ENCODE data around the gene TGFBR2. TPM values are rescaled to one million over a fixed set of nuclear protein-coding genes. Genes with fewer than 3 reads are reported as not detected.
A peak's percentile ranks its signal among the peaks of the same experiment; 100 is the strongest.

Gene TGFBR2
- total and polyA plus RNA-seq, 4 donors = 57.3 to 303 (median 216) TPM

DNA sequence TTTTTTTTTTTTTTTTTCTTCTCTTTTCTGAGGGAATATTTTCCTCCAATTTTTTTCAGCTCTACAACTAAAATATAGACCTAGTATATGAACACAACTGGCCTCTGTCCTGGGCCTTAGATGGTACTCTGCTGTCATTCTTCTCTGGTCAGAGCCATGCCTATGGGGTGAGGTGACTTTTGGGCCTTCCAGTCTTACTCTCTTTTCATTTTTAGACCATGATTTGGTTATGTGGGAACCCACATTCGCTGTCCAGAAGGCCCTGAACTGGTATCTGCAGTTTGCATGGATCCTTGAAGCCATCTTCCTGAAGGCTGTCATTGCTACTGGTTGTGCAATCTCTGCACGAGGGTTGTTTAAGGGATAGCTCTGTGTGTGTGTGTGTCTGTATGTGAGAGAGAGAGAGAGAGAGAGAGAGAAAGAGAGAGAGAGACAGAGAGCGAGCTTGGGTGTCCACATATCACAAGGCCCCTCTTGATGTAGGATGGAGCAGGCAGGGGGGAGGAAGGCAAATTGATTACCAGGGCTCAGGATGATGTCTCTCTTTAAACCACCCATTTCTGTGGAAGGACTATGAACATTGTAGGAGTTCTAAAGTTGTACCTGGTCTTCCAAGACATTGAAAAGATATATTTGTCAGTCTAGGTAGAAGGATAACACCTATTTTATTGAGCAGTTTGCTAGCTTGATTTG is 6.9 kb downstream of the TGFBR2 start:
- DNase-seq = no peak
- H3K4me3 ChIP-seq (ENCODE audit: low read length in 2 of 2) = peak overlapping the region in 1 of 2 donors; percentile 14

DNA sequence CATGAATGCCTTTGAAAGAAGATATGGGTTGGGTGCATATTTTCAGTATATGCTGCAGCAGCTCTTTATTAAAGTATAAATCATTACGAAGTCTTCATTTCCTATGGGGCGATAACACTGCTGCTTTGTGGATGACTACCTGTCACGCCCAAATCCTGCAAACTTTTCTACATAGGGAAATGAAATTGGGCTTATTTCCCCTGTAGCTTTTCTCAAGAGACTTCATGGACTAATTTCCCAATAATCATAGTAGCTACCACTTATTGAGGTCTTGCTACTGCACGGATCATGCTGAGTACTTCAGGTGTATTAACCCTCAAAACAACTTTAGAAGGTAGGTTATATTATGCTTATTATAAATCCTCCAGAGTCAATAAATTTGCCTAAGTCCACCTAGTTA is 8.0 kb downstream of the TGFBR2 start:
- intact Hi-C loops (cut with DNase I) = no loop called here
- Histone ChIP-seq H3K27me3 (ENCODE audit: control insufficient read depth in 1 of 2, insufficient read depth in 2 of 2, low read length in 1 of 2) (no peaks in the 10 kb centered on the region), H3K4me3 (ENCODE audit: low read length in 2 of 2) (no peak overlapping the region), H3K27ac (ENCODE audit: low read depth in 1 of 2, low read length in 2 of 2) (no peak overlapping the region), H3K4me1 (ENCODE audit: control insufficient read depth in 1 of 2, insufficient read depth in 2 of 2, low read length in 2 of 2) (peaks cover 3 to 11% of the 10 kb centered on the region in 2 donors), H3K36me3 (ENCODE audit: control insufficient read depth in 1 of 2, insufficient read depth in 2 of 2, low read length in 1 of 2) (no peaks in the 10 kb centered on the region), H3K9me3 (ENCODE audit: control insufficient read depth, low read length) (no peaks in the 10 kb centered on the region)
- no peak for ATAC-seq (ENCODE audit: low FRiP score)
- WGBS, 2 donors = 89 to 92% methylated on average over 4 of the region's 4 CpGs
- DNase-seq = no peak

More for the DNA sequence above, 6.9 kb downstream of the TGFBR2 start:
- no peaks in the 10 kb centered on the region for H3K9me3 ChIP-seq (ENCODE audit: control insufficient read depth, low read length)
- intact Hi-C loops (cut with DNase I) = no loop called here
- H3K36me3 ChIP-seq (ENCODE audit: control insufficient read depth in 1 of 2, insufficient read depth in 2 of 2, low read length in 1 of 2) = no peaks in the 10 kb centered on the region
- H3K4me1 ChIP-seq (ENCODE audit: control insufficient read depth in 1 of 2, insufficient read depth in 2 of 2, low read length in 2 of 2) = peaks cover 3 to 11% of the 10 kb centered on the region in 2 donors
- no peaks in the 10 kb centered on the region for H3K27me3 ChIP-seq (ENCODE audit: control insufficient read depth in 1 of 2, insufficient read depth in 2 of 2, low read length in 1 of 2)
- ATAC-seq (ENCODE audit: low FRiP score) = no peak
- H3K27ac ChIP-seq (ENCODE audit: low read depth in 1 of 2, low read length in 2 of 2) = no peak overlapping the region
- 87 to 91% methylated on average over 3 of the region's 3 CpGs for WGBS, 2 donors

DNA sequence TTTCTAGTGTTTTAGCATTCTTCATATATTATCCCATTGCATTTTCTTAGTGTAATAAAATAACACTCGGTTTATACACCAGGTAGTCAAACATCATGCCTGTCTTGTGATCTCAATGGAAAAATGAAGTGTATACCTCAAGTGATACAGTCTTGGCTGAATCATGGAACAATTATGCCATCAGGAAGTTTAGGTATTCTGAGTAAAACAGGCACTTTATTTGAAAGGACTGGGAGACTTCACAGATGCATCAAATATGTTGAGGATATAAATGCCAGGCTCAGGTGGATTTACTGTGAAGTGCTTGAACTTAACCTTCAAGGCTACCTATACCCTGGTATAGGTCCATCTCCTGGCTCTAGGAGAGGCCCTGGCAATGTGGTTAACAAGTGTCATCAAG is 8.5 kb downstream of the TGFBR2 start:
- Histone ChIP-seq H3K27ac (ENCODE audit: low read depth in 1 of 2, low read length in 2 of 2) (no peak overlapping the region), H3K4me3 (ENCODE audit: low read length in 2 of 2) (no peak overlapping the region), H3K9me3 (ENCODE audit: control insufficient read depth, low read length) (no peaks in the 10 kb centered on the region), H3K27me3 (ENCODE audit: control insufficient read depth in 1 of 2, insufficient read depth in 2 of 2, low read length in 1 of 2) (no peaks in the 10 kb centered on the region), H3K4me1 (ENCODE audit: control insufficient read depth in 1 of 2, insufficient read depth in 2 of 2, low read length in 2 of 2) (peaks cover 3 to 11% of the 10 kb centered on the region in 2 donors), H3K36me3 (ENCODE audit: control insufficient read depth in 1 of 2, insufficient read depth in 2 of 2, low read length in 1 of 2) (no peaks in the 10 kb centered on the region)
- intact Hi-C loops (cut with DNase I) = no loop called here
- DNase-seq (no peak), ATAC-seq (ENCODE audit: low FRiP score) (no peak)
- WGBS, 2 donors = 63 to 74% methylated on average over 1 of the region's 1 CpG

DNA sequence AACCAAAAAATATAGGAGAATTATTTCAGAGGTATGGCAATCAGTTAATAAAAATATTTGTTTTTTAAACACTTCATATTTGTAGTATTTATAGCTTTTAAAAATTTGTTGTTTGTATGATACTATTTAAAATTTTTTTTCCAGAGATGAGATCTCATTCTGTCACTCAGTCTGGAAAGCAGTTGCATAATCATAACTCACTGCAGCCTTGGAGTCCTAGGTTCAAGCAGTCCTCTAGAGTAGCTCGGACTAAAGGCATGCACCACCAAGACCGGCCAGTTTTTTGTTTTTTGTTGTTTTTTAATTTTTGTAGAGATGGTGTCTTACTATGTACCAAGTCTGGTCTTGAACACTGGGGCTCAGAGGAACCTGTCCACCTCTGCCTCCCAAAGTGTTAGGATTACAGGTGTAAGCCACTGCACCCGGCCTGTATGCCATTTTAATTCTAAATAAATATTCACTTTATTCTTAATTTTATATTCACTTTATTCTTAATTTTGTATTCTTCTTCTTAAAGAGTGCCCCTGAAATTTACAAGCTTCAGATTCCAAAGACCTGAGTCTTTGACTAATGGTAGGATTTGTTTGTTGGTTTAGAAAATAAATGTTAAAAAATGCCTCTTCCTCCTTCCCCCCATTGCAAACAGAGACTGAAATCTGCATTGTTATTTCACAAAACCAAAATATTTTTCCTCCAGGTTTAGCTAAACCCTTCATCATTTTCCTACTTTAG is 9.4 kb downstream of the TGFBR2 start:
- no peaks in the 10 kb centered on the region for H3K27me3 ChIP-seq (ENCODE audit: control insufficient read depth in 1 of 2, insufficient read depth in 2 of 2, low read length in 1 of 2)
- H3K9me3 ChIP-seq (ENCODE audit: control insufficient read depth, low read length) = no peaks in the 10 kb centered on the region
- ATAC-seq (ENCODE audit: low FRiP score) (no peak), DNase-seq (no peak)
- H3K4me3 ChIP-seq (ENCODE audit: low read length in 2 of 2) = no peak overlapping the region
- intact Hi-C loops (cut with DNase I) = no loop called here
- 51 to 60% methylated on average over 3 of the region's 3 CpGs for WGBS, 2 donors
- H3K27ac ChIP-seq (ENCODE audit: low read depth in 1 of 2, low read length in 2 of 2) = no peak overlapping the region
- no peaks in the 10 kb centered on the region for H3K36me3 ChIP-seq (ENCODE audit: control insufficient read depth in 1 of 2, insufficient read depth in 2 of 2, low read length in 1 of 2)
- H3K4me1 ChIP-seq (ENCODE audit: control insufficient read depth in 1 of 2, insufficient read depth in 2 of 2, low read length in 2 of 2) = peaks cover 3 to 9% of the 10 kb centered on the region in 2 donors

DNA sequence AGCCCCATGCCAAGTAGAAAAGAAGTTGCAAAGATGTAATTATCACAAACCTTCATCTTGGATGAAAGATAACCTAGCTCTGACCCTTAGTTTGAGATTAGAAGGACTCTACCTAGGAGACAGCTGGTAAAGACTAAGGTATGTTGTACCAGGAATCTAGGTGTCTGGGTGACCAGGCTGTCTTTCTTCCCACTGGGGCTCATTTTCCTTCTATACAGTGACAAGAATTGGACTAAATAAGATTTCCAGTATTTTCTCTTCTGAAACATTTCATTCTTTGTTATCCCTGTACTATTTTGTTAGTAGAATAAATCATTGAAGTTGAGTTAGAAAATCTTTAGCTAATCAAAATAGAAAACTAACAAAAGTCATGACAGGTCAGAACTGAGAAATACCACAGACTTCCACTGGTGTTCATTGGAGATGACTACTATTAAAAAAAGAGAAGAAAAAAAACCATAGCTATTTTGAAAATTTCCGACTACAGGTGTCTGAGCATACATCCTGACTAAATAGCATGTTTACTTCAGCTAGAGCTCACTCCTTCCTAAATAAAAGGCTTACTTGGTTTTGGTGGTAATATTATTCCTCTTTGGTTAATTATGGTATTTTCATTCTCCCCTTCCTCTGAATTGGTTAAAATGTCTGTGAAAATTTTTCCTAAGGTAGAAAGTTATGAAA is 10.1 kb downstream of the TGFBR2 start:
- H3K27ac ChIP-seq (ENCODE audit: low read depth in 1 of 2, low read length in 2 of 2) = no peak overlapping the region
- 56 to 80% methylated on average over 1 of the region's 1 CpG for WGBS, 2 donors

DNA sequence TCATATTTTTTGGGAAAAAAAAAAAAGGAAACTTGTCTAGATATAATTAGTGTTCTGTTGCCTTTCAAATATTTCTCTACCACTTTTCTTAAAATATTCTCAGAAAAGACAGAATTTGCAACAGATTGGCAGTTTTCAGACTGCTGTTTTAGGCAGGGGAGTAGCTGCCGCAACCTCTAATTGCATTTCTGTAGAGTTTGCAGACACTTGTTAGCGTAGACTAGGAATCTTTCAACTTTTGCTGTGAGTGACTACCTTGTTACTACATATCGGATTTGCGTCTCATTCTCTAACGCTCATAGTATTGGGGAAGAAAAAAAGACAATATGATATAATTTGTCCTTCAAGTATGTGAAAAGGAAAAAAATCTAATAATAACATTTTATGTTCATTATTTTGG is 10.7 kb downstream of the TGFBR2 start:
- H3K36me3 ChIP-seq (ENCODE audit: control insufficient read depth in 1 of 2, insufficient read depth in 2 of 2, low read length in 1 of 2) = no peaks in the 10 kb centered on the region
- H3K4me1 ChIP-seq (ENCODE audit: control insufficient read depth in 1 of 2, insufficient read depth in 2 of 2, low read length in 2 of 2) = peaks cover 2 to 5% of the 10 kb centered on the region in 2 donors
- ATAC-seq (ENCODE audit: low FRiP score) = no peak
- WGBS, 2 donors = 95% methylated on average over 5 of the region's 5 CpGs
- intact Hi-C loops (cut with DNase I) = no loop called here
- H3K27me3 ChIP-seq (ENCODE audit: control insufficient read depth in 1 of 2, insufficient read depth in 2 of 2, low read length in 1 of 2) = no peaks in the 10 kb centered on the region
- no peak overlapping the region for H3K27ac ChIP-seq (ENCODE audit: low read depth in 1 of 2, low read length in 2 of 2)
- DNase-seq = no peak
- no peak overlapping the region for H3K4me3 ChIP-seq (ENCODE audit: low read length in 2 of 2)
- H3K9me3 ChIP-seq (ENCODE audit: control insufficient read depth, low read length) = no peaks in the 10 kb centered on the region

More for the DNA sequence above, 10.1 kb downstream of the TGFBR2 start:
- Histone ChIP-seq H3K4me3 (ENCODE audit: low read length in 2 of 2) (no peak overlapping the region), H3K27me3 (ENCODE audit: control insufficient read depth in 1 of 2, insufficient read depth in 2 of 2, low read length in 1 of 2) (no peaks in the 10 kb centered on the region), H3K4me1 (ENCODE audit: control insufficient read depth in 1 of 2, insufficient read depth in 2 of 2, low read length in 2 of 2) (peaks cover 2 to 5% of the 10 kb centered on the region in 2 donors), H3K36me3 (ENCODE audit: control insufficient read depth in 1 of 2, insufficient read depth in 2 of 2, low read length in 1 of 2) (no peaks in the 10 kb centered on the region), H3K9me3 (ENCODE audit: control insufficient read depth, low read length) (no peaks in the 10 kb centered on the region)
- DNase-seq = no peak
- no peak for ATAC-seq (ENCODE audit: low FRiP score)
- intact Hi-C loops (cut with DNase I) = no loop called here

DNA sequence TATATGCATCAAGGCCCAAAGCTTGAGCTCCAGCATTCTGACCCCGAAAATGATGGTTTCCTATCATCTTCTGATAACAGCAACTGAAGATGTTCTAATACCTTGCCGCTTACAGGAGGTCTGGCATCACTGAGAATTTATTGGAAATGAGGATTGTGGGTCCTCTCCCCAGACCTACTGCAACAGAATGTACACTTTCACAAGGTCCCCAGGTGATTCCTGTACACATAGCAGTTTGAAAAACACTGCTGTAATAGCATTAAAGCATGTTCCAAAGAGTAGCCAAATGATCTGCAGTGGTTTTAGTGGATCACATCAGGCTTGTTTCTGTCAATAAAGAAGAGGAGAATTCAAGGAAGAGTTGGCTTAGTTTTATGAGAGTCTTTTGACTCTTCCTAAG is 11.3 kb downstream of the TGFBR2 start:
- ATAC-seq (ENCODE audit: low FRiP score) (no peak), DNase-seq (no peak)
- no peaks in the 10 kb centered on the region for H3K27me3 ChIP-seq (ENCODE audit: control insufficient read depth in 1 of 2, insufficient read depth in 2 of 2, low read length in 1 of 2)
- intact Hi-C loops (cut with DNase I) = no loop called here
- H3K36me3 ChIP-seq (ENCODE audit: control insufficient read depth in 1 of 2, insufficient read depth in 2 of 2, low read length in 1 of 2) = no peaks in the 10 kb centered on the region
- H3K9me3 ChIP-seq (ENCODE audit: control insufficient read depth, low read length) = no peaks in the 10 kb centered on the region
- H3K27ac ChIP-seq (ENCODE audit: low read depth in 1 of 2, low read length in 2 of 2) = no peak overlapping the region
- H3K4me1 ChIP-seq (ENCODE audit: control insufficient read depth in 1 of 2, insufficient read depth in 2 of 2, low read length in 2 of 2) = peaks cover 2 to 5% of the 10 kb centered on the region in 2 donors
- WGBS, 2 donors = 91 to 94% methylated on average over 2 of the region's 2 CpGs
- no peak overlapping the region for H3K4me3 ChIP-seq (ENCODE audit: low read length in 2 of 2)

DNA sequence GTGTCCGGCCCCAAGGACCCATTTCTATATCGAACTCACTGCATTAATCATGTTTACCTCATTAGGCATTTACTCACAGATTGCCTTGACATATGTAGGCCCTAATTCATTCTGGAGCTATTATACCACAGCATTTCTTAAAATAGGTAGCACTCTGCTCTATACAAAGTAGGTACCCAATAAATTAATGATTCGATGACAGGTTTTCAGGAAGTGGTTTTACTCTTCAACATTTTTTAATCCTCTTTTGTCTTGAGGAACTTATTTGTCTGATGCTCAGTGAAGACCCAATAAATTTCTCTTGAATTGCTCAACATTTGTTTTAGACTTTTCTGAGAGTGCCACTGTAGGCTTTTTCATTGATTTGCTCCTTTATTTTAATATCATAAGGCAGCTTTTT is 12.1 kb downstream of the TGFBR2 start:
- no peaks in the 10 kb centered on the region for H3K9me3 ChIP-seq (ENCODE audit: control insufficient read depth, low read length)
- H3K36me3 ChIP-seq (ENCODE audit: control insufficient read depth in 1 of 2, insufficient read depth in 2 of 2, low read length in 1 of 2) = peaks cover 0 to 3% of the 10 kb centered on the region in 2 donors
- H3K27me3 ChIP-seq (ENCODE audit: control insufficient read depth in 1 of 2, insufficient read depth in 2 of 2, low read length in 1 of 2) = no peaks in the 10 kb centered on the region
- WGBS, 2 donors = 93 to 95% methylated on average over 3 of the region's 3 CpGs
- H3K27ac ChIP-seq (ENCODE audit: low read depth in 1 of 2, low read length in 2 of 2) = no peak overlapping the region
- DNase-seq = no peak
- peaks cover 2 to 8% of the 10 kb centered on the region in 2 donors for H3K4me1 ChIP-seq (ENCODE audit: control insufficient read depth in 1 of 2, insufficient read depth in 2 of 2, low read length in 2 of 2)
- intact Hi-C loops (cut with DNase I) = no loop called here
- H3K4me3 ChIP-seq (ENCODE audit: low read length in 2 of 2) = no peak overlapping the region
- no peak for ATAC-seq (ENCODE audit: low FRiP score)
